H1 (cell line): ENCODE results near the gene CWC27.

Experiments
- EP300 ChIP-seq, 2 experiments: IDR thresholded peaks; 1 replicate in 1 of 2; 2 replicates in 1 of 2; pipeline ENCODE4 v1.6.1; 2011 to 2012; ENCODE audit warnings: low read depth in 2 of 2, low read length in 2 of 2, mild to moderate bottlenecking in 2 of 2, borderline replicate concordance in 1 of 2, inconsistent platforms in 1 of 2, moderate library complexity in 1 of 2
- POLR2A ChIP-seq, 2 experiments: IDR thresholded peaks; 1 replicate in 1 of 2; 2 replicates in 1 of 2; pipeline ENCODE4 v1.6.1; 2011; ENCODE audit warnings: low read depth in 2 of 2, low read length in 2 of 2, mild to moderate bottlenecking in 2 of 2; ENCODE audit errors: control extremely low read depth in 1 of 2
- SIN3A ChIP-seq, 2 experiments: IDR thresholded peaks in 1 of 2; conservative IDR thresholded peaks in 1 of 2; 2 replicates each; pipeline ENCODE4 v1.6.1; 2011 to 2012; ENCODE audit warnings: low read length in 2 of 2, improper control_type of control experiment in 1 of 2, low read depth in 1 of 2, mild to moderate bottlenecking in 1 of 2
- SP2 ChIP-seq: IDR thresholded peaks from 2 replicates; pipeline ENCODE4 v1.6.1; 2012; ENCODE audit warnings: mild to moderate bottlenecking, low read length, inconsistent platforms
- SUZ12 ChIP-seq: fragments of 200-600 bp; sonication (generic); IDR thresholded peaks from 2 replicates; pipeline ENCODE4 v1.6.1; 2012; ENCODE audit warnings: mild to moderate bottlenecking, inconsistent platforms, low read length, moderate library complexity, mixed read lengths
- TF ChIP-seq, protein P1 (sequence below), 3 experiments: IDR thresholded peaks; 1 replicate in 2 of 3; 2 replicates in 1 of 3; pipeline versions ENCODE4 v1.5.1 to v1.6.1; 2011; ENCODE audit warnings: low read length in 3 of 3, mild to moderate bottlenecking in 3 of 3, inconsistent platforms in 2 of 3, low read depth in 1 of 3, moderate library complexity in 1 of 3; ENCODE audit not compliant: insufficient read depth in 1 of 3; ENCODE audit errors: control extremely low read depth in 1 of 3

DNA sequence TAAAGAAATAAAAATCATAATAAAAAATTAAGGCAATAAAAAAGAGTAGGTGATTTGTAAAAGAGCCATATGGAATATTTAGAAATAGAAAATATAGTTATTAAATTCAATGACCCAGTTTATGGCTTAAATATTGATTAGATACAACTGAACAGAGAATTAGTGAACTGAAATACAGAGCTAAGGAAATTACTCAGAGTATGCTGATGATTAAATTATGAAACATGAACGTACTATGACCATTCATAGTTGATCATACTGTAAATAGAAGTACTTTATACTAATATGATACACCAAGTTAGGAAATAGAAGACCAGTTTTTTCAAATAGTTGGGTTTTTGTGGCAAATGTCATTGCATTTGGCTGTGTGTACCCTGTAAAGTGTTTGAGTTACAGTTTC, 194.5 kb downstream of the CWC27 start:
- TF ChIP-seq SP2: no peak
- TF ChIP-seq SUZ12: no peak
- TF ChIP-seq POLR2A (IDR thresholded peaks at IDR 0.05; ENCODE audit: control extremely low read depth in 1 of 2, low read depth in 2 of 2, low read length in 2 of 2): no peak
- TF ChIP-seq, protein P1, sequence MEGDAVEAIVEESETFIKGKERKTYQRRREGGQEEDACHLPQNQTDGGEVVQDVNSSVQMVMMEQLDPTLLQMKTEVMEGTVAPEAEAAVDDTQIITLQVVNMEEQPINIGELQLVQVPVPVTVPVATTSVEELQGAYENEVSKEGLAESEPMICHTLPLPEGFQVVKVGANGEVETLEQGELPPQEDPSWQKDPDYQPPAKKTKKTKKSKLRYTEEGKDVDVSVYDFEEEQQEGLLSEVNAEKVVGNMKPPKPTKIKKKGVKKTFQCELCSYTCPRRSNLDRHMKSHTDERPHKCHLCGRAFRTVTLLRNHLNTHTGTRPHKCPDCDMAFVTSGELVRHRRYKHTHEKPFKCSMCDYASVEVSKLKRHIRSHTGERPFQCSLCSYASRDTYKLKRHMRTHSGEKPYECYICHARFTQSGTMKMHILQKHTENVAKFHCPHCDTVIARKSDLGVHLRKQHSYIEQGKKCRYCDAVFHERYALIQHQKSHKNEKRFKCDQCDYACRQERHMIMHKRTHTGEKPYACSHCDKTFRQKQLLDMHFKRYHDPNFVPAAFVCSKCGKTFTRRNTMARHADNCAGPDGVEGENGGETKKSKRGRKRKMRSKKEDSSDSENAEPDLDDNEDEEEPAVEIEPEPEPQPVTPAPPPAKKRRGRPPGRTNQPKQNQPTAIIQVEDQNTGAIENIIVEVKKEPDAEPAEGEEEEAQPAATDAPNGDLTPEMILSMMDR (IDR thresholded peaks at IDR 0.05; ENCODE audit: control extremely low read depth in 1 of 3, insufficient read depth in 1 of 3, low read depth in 1 of 3, low read length in 3 of 3): no peak
- TF ChIP-seq EP300 (IDR thresholded peaks at IDR 0.05; ENCODE audit: borderline replicate concordance in 1 of 2, low read depth in 2 of 2, low read length in 2 of 2): no peak
- TF ChIP-seq SIN3A (conservative IDR thresholded peaks at IDR 0.05 in 1 of 2, IDR thresholded peaks at IDR 0.05 in 1 of 2; ENCODE audit: low read depth in 1 of 2, low read length in 2 of 2): no peak
